Right forelimb (tissue), 1 donor: ENCODE measurements around the gene ZMYND8.
"Not testable (repeated sequence)": the region's sequence is repeated elsewhere in the genome, so short reads cannot be mapped to it uniquely, and the experiment has no call there.

Experiments used
- DNase-seq: peaks from one replicate; pipeline ENCODE4 v3.0.0-alpha.2; 2018

The ZMYND8 gene

DNA sequence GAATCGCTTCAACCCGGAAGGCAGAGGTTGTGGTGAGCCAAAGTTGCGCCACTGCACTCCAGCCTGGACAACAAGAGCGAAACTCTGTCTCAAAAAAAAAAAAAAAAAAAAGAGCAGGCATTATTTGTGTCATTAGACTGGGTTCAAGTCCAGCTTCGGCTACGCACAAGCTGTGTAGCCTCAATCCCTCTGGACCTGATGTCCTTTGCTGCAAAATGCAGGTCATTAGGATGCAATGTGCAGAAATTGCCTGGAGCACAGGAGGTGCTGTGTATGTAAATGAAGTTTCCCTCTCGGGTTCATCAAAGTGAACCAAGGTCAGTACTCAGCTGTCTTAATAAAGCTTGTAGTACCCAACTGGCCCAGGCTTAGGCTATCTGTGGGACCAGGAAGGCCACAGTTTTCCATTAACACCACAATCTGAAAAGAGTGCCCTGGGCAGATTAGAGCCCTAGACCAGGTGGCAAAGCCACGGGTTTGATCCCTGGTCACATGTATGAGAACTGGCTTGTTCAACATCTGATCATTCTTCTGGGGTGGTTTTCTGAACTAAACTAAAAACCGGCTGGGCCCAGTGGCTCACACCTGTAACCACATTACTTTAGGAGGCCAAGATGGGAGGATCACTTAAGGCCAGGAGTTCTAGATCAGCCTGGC lies 155.3 kb downstream of the ZMYND8 start:
- DNase-seq = no peak

DNA sequence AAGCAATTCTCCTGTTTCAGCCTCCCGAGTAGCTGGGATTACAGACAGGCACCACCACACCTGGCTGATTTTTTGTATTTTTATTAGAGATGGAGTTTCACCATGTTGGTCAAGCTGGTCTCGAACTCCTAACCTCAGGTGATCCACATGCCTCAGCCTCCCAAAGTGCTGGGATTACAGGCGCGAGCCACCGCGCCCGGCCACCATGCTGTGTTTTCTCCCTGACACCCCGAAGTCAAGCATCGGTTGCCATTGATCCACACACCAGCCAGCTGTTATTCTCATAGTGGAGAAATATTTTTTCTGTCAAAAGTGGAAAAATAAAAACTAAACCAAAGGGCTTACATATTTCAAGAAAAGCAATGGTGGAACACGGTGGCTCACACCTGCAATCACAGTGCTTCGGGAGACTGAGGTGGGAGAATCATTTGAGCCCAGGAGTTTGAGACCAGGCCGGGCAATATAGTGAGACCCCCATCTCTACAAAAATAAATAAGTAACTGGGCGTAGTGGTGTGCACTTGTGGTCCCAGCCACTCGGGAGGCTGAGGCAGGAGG lies 157.4 kb downstream of the ZMYND8 start:
- DNase-seq = no peak

- no peak for DNase-seq
Measured at GRCh38 chr20:47198254-47198671, 158.2 kb downstream of the ZMYND8 start.

- DNase-seq = peak; percentile 77
Measured at GRCh38 chr20:47196091-47197081, 160.1 kb downstream of the ZMYND8 start.

DNA sequence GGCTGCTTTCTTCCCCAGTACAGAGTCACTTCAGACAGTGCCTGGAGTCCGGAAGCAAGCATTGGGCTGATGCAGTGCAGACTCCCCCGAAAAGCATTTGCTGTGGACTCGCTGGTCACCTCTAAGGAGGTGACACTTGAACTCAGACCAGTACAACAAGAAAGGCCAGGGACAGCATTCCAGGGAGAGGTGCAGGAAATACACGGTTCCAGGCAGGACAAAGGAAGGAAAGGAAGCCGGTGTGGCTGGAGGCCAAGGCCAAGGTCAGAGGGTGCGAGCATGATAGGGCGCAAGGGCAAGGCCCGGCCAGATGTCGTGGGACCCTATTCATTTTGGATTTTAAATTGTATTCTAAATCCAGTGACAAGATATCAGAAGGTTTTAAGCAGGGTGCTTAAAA lies 160.9 kb downstream of the ZMYND8 start:
- DNase-seq = no peak

DNA sequence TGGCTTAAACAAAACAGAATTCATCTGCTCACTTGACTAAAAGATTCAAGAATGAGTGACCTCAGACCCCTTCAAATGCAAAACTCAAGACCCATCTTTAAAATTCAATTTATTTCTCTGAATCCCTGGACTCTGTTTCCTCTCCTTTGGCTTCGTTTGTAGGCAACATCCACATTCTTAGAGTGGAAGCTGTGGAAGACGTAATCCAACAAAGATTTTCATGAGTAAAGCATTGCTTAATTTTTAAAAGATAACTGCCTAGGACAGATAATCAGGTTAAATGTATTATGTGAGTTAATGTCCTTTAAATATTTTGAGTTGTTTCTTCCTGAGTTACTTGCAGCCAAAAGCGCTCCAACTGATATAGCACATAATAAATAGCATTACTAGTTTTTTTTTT lies 164.5 kb downstream of the ZMYND8 start:
- no peak for DNase-seq

DNA sequence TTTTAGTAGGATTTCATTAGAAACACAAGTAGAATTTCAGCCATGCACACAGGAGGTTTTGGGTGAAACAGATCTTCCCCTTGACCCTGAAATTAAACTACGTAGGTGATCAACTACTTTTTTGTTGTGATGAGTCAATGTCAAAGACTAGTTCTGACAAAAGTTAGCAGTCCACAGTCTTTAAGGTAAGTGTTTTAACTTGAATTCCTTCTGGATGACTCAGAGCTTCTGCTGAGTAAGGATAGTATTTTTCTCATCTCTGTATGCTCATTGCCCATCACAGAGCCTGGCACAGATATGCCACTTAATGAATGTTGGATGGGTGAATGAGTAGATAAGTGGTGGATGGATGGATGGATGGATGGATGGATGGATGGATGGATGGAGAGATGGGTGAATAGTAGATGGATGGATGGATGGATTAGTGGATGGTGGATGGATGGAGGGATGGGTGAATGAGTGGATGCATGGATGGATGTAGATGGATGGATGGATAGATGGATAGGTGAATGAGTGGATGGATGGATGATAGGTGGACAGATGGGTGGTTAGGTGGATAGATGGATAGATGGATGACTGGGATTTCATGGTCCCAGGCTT lies 165.3 kb downstream of the ZMYND8 start:
- DNase-seq = no peak

DNA sequence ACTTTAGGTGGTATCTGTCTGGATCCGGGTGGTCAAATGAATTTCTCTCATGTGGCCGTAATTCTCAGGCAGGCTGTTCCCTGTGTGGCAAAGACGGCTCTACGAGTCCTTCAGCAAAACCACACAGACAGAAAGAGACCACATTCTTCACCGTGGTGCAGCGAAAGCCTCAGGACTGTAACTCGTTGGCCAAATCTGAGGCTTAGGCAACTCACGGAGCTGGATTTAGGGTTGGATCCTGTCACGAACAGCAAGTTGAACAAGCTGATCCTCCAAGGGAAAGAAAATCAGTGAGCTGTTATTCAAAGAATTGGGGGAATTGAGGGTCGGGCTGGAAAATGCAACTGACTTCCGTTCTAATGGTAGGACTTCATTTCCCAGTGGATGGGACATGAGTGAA lies 167.4 kb downstream of the ZMYND8 start:
- no peak for DNase-seq

- DNase-seq = no peak
Measured at GRCh38 chr20:47188540-47188939, 168.0 kb downstream of the ZMYND8 start.

DNA sequence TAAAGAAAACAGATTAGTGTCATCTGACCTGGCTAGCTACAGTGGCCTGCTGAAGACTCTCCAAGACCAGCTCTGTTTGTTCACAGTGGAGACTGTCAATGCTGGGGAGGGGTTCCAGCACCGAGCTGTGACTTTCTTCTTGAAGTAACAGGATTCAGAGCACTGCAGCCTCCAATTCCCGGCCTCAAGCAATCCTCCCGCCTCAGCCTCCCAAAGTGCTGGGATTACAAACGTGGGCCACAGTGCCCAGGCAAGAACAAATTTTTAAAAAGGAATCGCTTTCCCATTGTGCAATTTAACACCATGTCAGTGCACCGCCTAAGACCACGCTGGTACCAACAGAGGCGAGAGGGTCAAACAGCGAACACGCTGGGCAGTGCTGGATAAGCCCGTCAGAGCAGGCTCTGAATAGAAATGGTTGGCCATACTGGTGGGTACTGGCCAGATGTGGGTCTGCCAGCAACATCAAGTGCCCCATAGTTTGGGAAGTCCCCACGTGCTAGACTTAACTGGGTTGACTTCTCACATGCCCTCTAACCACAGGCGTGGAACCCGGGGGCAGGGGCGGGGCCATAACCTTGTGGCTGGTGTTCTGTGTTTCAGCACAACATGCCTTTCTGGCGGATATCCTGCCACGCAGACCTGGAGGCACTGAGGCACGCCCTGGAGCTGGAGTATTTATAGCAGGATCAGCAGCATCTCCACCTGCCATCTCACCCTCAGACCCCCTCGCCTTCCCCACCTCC lies 168.9 kb downstream of the ZMYND8 start:
- DNase-seq = no peak

DNA sequence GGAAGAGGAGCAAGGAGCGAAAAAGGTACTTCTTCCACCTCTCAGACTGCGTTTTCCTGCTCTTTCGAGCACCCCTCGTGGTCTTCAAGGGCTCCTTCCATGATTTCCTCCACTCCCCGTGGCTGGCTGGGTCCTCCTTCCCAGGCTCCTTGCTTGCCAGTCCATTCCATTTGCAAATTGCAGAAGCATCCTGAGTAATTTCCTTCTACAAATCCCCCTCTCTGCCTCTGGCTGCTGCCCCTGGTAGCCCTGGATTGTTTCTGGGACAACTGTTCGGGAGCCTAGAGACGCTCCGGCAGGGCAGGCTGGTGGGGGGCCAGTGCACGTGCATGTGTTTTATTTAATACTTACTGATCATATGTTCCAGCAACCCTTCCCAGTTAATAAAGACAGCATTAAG lies 173.1 kb downstream of the ZMYND8 start:
- no peak for DNase-seq

GRCh38 chr20:47181056-47181862 lies 175.2 kb downstream of the ZMYND8 start:
- DNase-seq = no peak

- DNase-seq = no peak
Measured at GRCh38 chr20:47179267-47179666, 177.2 kb downstream of the ZMYND8 start.

DNA sequence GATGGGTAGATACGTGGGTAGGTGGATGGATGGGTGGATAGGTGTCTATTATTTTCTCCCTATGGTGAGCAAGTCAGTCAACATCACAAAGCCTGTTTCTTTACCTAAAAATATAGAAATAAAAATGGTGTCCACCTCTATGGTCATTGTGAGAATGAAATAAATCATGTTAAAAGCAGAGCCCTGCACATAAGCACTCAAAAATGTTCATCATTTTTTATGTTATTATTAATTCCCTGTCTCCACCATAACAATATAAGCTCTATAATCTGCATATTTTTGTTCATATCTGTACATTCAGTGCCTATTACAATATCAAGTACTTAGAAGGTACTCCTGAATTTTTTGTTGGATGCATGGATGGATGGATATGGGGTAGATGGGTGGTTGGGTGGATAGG lies 177.6 kb downstream of the ZMYND8 start:
- no peak for DNase-seq

DNA sequence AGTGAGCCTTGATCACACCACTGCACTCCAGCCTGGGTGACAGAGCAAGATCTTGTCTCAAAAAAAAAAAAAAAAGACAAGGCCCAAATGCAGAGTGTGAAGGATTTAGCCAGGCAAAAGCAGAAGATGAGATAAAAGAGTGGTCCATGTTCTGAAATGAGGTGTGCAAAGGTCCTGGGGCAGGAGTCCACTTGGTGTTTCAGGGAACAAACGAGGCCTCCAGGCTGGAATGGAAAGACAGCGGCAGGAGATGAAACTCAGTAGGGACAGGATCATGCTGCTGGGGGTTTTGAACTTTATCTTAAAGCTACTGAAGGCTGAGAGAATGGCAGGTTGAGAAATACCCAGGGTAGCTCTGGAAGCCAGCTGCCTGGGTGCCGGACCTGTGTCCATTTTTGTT lies 178.2 kb downstream of the ZMYND8 start:
- no peak for DNase-seq

DNA sequence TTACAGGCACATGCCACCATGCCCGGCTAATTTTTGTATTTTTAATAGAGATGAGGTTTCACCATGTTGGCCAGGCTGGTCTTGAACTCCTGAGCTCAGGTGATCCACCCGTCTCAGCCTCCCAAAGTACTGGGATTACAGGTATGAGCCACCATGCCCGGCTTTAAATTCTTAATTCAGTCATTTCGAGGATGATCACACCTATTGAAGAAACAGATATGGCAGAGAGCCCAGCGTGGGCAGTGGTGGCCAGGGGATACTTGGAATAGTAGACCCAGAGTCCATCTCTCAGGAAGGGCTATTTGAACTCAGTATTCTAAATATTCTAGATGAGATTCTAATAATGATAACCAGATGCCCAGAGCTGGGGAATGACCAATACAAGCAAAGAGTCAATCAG lies 180.3 kb downstream of the ZMYND8 start:
- not testable (repeated sequence) for DNase-seq

DNA sequence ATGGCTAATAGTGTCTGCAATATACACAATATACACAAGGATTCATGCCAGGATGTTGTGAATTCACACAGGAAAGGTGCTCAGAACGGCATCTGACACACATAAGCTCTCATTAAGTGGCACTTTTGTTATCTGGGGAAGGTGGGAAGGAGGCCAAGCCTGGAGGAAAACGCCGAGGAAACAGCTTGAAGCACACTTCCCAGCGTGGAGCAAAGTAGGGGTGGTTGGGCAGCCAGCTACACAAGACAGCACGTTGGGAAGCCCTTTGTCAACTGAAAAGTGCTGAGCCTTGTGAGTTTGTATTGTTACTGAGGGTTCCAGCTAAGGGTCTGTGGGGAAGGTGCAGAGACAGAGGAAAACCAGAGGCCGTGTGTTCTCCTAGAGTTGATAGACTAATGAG lies 181.0 kb downstream of the ZMYND8 start:
- no peak for DNase-seq

DNA sequence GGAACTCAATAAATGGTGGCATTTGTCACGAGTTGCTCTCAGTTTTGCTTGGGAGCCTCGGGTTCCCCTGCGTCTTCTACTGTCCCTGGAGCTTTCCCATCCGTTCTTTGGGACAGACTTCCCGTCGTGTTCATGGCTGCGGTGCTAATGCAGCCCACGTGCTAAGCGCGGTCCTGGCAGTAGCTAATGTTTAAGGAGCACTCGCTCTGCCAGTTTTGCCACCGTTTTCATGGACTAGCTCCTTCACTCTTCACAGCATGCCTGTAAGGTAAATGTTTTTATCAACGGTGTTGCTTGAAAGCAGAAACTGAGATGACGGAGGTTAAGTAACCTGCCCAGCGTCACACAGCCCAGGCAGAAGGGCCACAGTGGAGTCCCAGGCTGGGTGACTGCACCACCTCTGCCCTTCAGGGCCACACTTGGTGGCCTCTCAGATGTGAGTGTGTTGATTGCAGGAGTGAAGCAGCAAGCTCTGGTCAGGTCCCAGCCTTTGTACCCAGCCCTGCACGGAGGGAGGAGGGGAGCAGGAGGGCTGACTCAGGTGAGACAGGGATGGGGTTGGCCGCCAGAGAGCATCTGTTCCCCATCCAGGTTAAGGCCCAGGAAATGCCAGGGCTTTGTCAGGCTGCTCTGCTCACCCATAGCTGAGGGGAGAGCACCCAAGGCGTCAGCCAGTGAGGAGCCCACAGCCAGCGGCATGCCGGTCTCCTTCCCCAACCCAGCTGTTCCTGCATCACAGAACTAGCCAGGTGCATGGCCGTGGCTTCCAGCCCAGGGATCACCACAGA lies 181.8 kb downstream of the ZMYND8 start:
- no peak for DNase-seq

DNA sequence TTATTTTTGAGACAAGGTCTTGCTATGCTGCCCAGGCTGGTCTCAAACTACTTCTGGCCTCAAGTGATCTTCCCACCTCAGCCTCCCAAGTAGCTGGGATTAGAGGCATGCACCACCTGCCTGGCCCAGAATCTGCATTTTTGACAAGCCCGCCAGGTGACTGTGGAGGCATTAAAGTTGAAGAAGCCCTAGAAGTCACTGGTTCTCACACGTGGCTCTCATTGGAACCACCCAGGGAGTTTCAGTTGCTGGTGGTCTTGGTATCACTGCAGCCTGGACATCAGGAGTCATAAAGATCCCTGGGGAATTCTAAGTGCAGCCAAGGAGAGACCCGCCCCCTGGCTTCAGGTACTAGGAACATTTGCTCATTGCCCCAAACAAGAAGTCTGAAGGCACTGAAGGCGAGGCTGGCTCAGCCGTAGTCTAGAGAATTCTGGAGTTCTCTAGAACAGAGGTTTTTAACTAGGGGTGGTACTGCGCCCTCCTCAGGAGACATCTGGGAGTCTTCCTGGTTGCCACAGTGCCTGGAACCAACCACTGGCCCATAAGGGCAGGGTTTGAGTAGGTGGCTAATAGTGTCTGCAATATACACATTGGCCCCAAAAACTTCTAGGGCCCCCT lies 182.8 kb downstream of the ZMYND8 start:
- DNase-seq = no peak

GRCh38 chr20:47172579-47172978 lies 183.9 kb downstream of the ZMYND8 start:
- no peak for DNase-seq
